ENCODE data around the gene FUT2.

GRCh38 chr19:48651683-48652048, 44.1 kb upstream of the FUT2 start:
- no peak for TF ChIP-seq CTCF (IDR thresholded peaks at IDR 0.05; ENCODE audit: poor library complexity, severe bottlenecking)
- TF ChIP-seq POLR2AphosphoS5 (IDR thresholded peaks at IDR 0.05) = no peak
- no peak for TF ChIP-seq RAD21 (conservative IDR thresholded peaks at IDR 0.05)
- no peak for TF ChIP-seq TAF1 (IDR thresholded peaks at IDR 0.05; ENCODE audit: low read depth)
- TF ChIP-seq, protein P1, sequence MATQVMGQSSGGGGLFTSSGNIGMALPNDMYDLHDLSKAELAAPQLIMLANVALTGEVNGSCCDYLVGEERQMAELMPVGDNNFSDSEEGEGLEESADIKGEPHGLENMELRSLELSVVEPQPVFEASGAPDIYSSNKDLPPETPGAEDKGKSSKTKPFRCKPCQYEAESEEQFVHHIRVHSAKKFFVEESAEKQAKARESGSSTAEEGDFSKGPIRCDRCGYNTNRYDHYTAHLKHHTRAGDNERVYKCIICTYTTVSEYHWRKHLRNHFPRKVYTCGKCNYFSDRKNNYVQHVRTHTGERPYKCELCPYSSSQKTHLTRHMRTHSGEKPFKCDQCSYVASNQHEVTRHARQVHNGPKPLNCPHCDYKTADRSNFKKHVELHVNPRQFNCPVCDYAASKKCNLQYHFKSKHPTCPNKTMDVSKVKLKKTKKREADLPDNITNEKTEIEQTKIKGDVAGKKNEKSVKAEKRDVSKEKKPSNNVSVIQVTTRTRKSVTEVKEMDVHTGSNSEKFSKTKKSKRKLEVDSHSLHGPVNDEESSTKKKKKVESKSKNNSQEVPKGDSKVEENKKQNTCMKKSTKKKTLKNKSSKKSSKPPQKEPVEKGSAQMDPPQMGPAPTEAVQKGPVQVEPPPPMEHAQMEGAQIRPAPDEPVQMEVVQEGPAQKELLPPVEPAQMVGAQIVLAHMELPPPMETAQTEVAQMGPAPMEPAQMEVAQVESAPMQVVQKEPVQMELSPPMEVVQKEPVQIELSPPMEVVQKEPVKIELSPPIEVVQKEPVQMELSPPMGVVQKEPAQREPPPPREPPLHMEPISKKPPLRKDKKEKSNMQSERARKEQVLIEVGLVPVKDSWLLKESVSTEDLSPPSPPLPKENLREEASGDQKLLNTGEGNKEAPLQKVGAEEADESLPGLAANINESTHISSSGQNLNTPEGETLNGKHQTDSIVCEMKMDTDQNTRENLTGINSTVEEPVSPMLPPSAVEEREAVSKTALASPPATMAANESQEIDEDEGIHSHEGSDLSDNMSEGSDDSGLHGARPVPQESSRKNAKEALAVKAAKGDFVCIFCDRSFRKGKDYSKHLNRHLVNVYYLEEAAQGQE (IDR thresholded peaks at IDR 0.05; ENCODE audit: borderline replicate concordance) = no peak
- TF ChIP-seq MXI1 (conservative IDR thresholded peaks at IDR 0.05; ENCODE audit: poor library complexity, severe bottlenecking) = no peak
- TF ChIP-seq EP300 (conservative IDR thresholded peaks at IDR 0.05; ENCODE audit: poor library complexity, severe bottlenecking) = no peak
- no peak for TF ChIP-seq EZH2 (IDR thresholded peaks at IDR 0.05; ENCODE audit: borderline replicate concordance, insufficient read depth, low read length, poor library complexity, severe bottlenecking)

All from neural cell (in vitro differentiated cells).